HG03095 (cell line): Measurements from ENCODE around the gene METTL23.

Experiments
- ATAC-seq: cut with Tn5 transposase; IDR thresholded peaks from one replicate; pipeline ENCODE4 v1.9.1; 2021; ENCODE audit warnings: moderate library complexity; ENCODE audit not compliant: unreplicated experiment

The METTL23 gene

GRCh38 chr17:76726776-76727718 lies at the start of gene METTL23:
Gene METTL23, plus strand, starts transcription at chr17:76726839. Its CDS starts 2,872 bp downstream, at chr17:76729711.
- peak; percentile 40 for ATAC-seq

GRCh38 chr17:76677406-76677805 lies 49.2 kb upstream of the METTL23 start:
- ATAC-seq: no peak

GRCh38 chr17:76678330-76678729 lies 48.3 kb upstream of the METTL23 start:
- ATAC-seq: no peak

- no peak for ATAC-seq
Measured at GRCh38 chr17:76679239-76679638, 47.4 kb upstream of the METTL23 start.

DNA sequence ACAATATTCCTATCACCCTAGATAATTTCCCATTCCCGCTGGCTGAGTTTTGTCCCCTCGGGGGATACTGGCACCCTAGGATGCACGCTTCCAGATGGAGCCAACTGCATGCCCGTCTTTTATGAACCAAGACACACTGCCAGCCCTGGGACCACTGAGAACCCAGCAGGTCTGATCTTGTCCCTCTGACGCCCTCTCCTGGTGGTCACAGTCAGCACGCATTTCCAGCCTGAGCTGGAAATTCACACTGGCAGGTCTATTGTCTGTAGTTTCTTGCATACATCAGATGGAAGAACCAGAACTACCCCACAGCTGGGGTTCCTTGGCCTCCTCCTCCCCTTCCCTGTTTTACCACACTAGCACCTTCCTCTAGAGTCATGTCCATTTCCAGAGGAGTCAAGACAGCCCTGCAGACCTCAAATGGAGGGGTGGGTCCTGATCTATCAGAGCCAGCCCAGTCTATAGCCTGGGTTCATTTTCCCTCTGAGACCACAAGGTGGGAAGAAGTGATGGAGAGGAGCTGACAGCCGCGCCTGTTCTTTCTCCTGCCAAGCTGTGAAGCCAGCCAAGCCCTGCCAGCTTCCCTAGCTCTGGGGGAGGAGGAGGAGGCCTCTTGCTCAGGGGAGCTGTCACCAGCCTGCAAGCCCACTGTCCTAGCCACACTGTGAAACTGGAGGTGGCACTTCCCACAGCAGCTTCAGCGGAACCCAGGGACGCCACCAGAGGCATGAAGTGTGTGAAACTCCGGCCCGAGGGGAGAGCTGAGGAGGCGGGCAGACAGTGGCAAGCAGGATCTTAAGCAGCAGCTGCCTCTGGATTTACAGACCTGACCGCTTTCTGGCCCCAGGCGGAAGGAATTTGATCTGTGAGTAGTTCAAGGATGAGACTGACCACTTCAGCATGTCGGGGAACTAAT lies 45.2 kb upstream of the METTL23 start:
- ATAC-seq: no peak

- no peak for ATAC-seq
Measured at GRCh38 chr17:76682296-76682695, 44.3 kb upstream of the METTL23 start.

- no peak for ATAC-seq
Measured at GRCh38 chr17:76683011-76683755, 43.5 kb upstream of the METTL23 start.

DNA sequence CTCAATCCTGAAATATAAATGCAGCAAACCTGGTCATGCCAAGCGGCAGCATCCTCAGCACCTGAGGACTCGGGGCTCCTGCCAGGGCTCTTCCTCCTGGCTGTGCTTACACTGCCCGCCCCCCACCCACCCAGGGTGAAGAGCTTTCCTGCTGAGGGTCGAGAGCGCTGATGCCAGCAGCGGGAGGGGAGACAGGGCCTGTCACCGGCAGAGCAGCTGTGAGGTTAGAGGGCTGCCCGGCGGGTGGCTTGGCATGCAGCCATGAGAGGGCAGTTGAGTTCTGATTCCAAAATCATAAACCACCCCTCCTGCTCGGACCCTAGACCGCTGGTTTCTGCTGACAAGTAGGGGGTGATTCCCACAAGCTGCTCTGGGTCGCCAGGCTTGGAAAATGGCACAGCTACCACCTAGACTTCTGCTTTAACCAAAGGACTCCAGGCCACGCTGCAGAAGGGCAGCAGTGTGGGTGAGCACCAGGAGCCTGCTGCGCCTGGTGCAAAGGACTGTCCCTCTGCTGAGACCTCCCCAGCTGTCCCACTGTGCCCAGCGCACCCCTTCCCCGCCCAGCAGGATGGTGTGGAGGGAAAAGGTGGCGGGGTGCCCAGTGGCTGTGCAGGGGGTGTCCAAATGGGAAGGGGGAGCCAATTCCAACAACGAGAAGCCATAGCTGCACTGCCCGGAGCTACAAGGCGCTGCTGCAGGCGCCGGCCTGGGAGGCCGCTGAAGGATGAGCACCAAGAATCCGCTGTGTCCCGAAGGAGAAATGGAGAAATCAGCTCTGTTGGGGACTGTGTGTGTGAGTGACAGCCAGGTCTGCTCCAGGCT lies 42.5 kb upstream of the METTL23 start:
- ATAC-seq: no peak

GRCh38 chr17:76684756-76685155 lies 41.9 kb upstream of the METTL23 start:
- no peak for ATAC-seq

DNA sequence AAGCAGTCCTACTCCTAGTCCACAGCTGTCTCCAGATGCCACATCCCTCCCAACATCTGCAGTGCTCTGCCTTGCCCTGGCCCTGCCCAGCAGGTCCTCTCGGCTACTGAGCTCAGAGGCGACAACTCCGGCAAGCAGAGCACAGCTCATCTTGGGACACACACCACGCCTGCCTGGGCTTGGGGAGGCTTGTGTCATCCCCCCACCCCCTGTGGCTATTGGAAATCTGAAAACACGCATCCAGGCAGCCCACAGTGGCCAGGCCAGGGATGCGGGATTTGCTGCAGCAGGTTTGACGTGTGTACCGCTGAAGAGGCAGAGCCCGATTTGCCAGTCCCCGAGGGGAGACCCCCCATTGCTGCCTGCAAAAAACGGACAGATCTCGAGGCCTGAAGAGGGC lies 41.3 kb upstream of the METTL23 start:
- ATAC-seq: no peak

- no peak for ATAC-seq
Measured at GRCh38 chr17:76685846-76686245, 40.8 kb upstream of the METTL23 start.

DNA sequence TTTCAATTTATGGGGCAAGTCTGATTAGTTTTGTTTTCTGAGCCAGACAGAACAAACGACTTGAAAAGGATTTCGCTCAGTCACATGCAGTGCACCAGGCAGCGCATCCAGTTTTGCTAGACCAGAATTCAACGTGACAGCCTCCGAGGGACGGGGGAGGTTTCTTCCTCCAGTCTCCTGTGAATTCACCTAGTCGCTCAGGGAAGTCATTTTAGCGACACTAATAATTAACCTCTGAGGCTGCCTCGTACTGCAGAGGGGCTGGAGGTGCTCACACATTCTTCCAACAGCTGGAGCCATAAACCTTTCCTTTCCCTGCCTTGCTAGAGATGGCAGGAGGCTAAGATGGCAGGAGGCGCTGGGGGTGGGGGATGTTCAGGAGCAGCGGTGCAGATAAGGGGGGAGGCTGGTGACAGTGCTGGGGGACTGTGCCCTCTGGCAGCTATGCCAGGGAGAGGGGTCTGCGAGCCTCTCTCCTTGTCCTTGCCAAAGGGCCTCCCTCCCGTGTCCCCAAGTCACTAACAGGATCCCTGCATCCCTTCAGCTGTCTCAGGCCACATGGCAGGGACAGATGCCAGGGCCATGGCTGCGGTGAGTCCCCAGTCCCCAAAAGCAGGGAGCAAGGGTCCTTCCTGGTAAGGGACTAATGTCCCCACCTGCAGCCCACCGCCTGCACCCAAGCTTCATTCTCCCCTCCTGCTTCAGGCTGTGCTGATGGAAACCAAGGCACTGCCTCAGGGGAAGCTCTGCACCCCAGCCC lies 39.9 kb upstream of the METTL23 start:
- no peak for ATAC-seq

DNA sequence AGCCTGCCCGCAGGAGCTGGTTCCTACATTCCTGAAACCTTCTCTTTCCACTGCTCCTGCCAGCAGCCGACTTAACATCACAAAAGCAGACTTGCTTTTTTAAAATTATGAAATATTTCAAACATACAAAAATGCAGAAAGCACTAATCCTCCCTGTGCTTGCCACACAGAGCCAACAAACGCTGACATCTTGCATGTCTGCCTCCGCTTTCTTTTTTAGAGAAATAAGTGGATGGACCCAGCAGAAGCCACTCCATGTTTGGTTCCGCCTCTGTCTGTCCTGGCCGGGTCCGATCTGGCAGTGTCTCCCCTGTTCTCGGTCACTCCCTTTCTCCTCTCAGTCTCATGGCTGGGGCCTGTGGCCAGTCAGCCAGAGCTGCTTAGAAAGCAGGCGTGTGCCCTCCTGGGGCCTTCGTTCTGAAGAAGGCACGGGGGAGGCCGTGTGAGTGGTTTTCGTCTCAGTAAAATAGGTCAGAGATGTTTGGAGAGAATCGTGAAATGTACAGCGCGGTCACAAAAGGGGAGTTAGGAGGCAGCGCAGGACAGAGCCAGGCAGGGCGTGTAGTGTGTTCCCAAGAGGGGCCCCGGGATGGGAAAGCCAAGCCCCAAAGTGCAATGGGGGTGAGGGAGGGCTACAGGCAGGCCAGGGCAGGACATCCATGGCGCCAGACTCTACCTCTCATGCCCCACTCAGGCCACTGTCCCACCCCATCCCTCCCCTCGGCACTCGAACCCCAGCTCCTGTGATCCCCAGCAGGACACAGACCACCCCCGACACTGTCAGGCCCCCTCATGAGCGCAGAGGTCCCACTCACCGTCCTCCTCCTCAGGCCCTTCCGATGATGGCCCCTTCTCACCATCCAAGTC lies 39.1 kb upstream of the METTL23 start:
- no peak for ATAC-seq

GRCh38 chr17:76688165-76688622 lies 38.4 kb upstream of the METTL23 start:
- no peak for ATAC-seq

- no peak for ATAC-seq
Measured at GRCh38 chr17:76689859-76690258, 36.8 kb upstream of the METTL23 start.

GRCh38 chr17:76690596-76691280 lies 35.9 kb upstream of the METTL23 start:
- ATAC-seq: no peak

DNA sequence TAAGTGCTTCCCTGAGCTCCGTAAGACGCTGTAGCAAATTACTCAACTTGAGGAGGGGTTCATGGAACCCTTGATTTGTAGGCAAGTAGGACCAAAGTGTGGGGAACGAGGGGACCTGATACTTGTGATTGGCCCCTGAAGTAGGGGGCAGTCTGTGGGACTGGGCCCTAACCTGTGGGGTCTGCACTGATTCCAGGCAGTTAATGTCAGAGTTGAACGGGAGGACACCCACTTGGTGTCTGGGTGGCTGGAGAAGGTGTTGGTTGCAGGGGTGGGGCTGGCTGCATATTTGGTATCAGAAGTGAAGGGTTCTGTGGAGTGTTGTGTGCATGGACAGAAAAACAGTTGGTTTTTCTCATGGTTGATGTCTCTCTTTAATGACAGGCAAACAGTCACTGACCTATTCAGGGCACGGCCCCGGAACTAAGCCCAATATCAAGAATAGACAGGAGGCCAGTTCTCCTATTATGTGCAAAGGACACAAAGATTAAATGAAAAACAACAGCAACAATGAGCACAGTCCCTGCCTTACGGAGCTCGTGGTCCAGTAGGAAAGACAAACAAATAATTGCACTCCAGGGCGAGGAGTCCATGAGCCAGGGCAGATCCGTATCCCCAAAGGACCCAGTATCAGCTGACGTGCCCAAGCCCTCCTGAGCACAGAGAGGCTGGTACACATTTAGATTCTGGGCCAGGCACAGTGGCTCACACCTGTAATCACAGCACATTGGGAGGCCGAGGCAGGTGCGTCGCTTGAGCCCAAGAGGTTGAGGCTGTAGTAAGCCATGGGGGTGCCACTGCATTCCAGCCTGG lies 35.1 kb upstream of the METTL23 start:
- no peak for ATAC-seq
